Upper lobe of left lung (tissue), 6 donors: Measurements from ENCODE around the gene POMC. TPM values are rescaled to one million over a fixed set of nuclear protein-coding genes. Genes with fewer than 3 reads are reported as not detected.

Experiments used
- ATAC-seq, 2 donors: fragments of 200-7000 bp; cut with Tn5 transposase; one replicate each; pipeline ENCODE4 v1.9.1; 2022; ENCODE audit warnings: mild to moderate bottlenecking in 2 of 2, moderate library complexity in 2 of 2; ENCODE audit not compliant: low FRiP score in 2 of 2
- DNase-seq, 2 donors: peaks; one replicate each; pipeline ENCODE4 v3.0.0-alpha.2; 2019 to 2020
- H3K27ac ChIP-seq, 4 donors: fragments of 200-600 bp; sonication (generic); one replicate each; pipeline ENCODE4 v1.5.1; 2016 to 2019
- H3K27me3 ChIP-seq, 4 donors: fragments of 200-600 bp; sonication (generic); one replicate each; pipeline ENCODE4 v1.5.1; 2017 to 2019
- H3K36me3 ChIP-seq, 4 donors: fragments of 200-600 bp; sonication (generic); one replicate each; pipeline ENCODE4 v1.5.1; 2016 to 2019
- H3K4me1 ChIP-seq, 4 donors: fragments of 200-600 bp; sonication (generic); one replicate each; pipeline ENCODE4 v1.5.1; 2018 to 2019
- H3K4me3 ChIP-seq, 4 donors: fragments of 200-600 bp; sonication (generic); one replicate each; pipeline ENCODE4 v1.5.1; 2017 to 2019; ENCODE audit warnings: mild to moderate bottlenecking in 2 of 4, moderate library complexity in 1 of 4
- H3K9me3 ChIP-seq, 4 donors: fragments of 200-600 bp; sonication (generic); one replicate each; pipeline ENCODE4 v1.5.1; 2018 to 2019
- CTCF ChIP-seq, 6 experiments: fragments of 450-650 bp in 4 of 6; fragments of 200-600 bp in 2 of 6; sonication (generic) in 2 of 6; IDR thresholded peaks; one replicate each; pipeline ENCODE4 v1.5.1; 2016 to 2019; ENCODE audit warnings: antibody characterized with exemption in 6 of 6
- EP300 ChIP-seq, 4 donors: sonication (generic); formaldehyde crosslinking; IDR thresholded peaks; one replicate each; pipeline ENCODE4 v1.5.1; 2017; ENCODE audit warnings: antibody characterized with exemption in 4 of 4, control low read depth in 2 of 4
- POLR2A ChIP-seq, 4 donors: fragments of 450-650 bp; IDR thresholded peaks; one replicate each; pipeline ENCODE4 v1.5.1; 2016 to 2017; ENCODE audit warnings: antibody characterized with exemption in 4 of 4, mild to moderate bottlenecking in 2 of 4
- POLR2AphosphoS5 ChIP-seq, 2 donors: sonication (generic); formaldehyde crosslinking; IDR thresholded peaks; one replicate each; pipeline ENCODE4 v1.5.1; 2017; ENCODE audit warnings: antibody characterized with exemption in 2 of 2
- WGBS, 2 donors: methylation state at CpG; one replicate each; pipeline ENCODE4 v1.1.5; 2017 to 2018; 5-methylcytosine and 5-hydroxymethylcytosine counted together
- total RNA-seq, 6 donors: library from RNA; depleted of rRNA in 4 of 6; stranded (reverse); fragments of >200 nt in 4 of 6; gene quantifications; one replicate each; pipeline versions ENCODE4 v1.1.0 to v1.2.1, GENCODE V29; 2016 to 2021
- donor health status: DM: no; HTN: no; CAD: no; lungs with moderate emphysema.
- donor health status: DM: no; HTN: yes; CAD: no; lungs with severe emphysema.

POMC gene
- total RNA-seq, 6 donors from 2014 or later: 2.4 to 11.5 (median 5.6) TPM

DNA sequence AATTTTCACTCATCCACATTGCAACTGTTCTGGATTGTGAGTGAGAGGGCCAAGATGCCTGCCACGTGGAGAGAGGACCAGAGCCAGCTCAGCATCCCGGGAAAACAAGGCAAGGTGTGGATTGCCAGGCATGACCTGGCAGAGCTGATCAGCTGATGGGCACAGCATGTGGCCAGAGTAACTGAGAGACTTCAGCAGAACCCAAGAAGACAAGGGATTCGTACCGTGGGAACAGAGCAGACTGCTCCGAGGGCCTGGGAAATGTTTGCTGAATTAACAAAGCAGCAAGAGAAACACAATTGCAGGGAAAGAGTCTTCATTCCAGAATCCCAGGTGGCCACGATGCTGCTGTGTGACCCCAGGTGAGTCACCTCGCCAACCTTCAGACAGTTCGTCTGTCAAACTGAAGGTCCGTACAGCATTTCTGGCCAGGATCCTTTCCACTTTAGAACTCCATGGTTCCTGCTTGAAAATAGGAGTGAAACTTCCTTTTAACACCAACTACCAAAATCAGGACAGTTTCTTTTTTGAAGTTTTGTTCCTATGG lies 26.3 kb upstream of the POMC start:
- Histone ChIP-seq H3K36me3 (no peaks in the 10 kb centered on the region), H3K27me3 (no peaks in the 10 kb centered on the region), H3K4me1 (peaks cover 0 to 4% (median 0%) of the 10 kb centered on the region in 4 donors), H3K27ac (no peak overlapping the region), H3K9me3 (no peaks in the 10 kb centered on the region), H3K4me3 (no peak overlapping the region)
- DNase-seq (no peak), ATAC-seq (no peak)
- no peak for TF ChIP-seq POLR2A (IDR thresholded peaks at IDR 0.05)
- TF ChIP-seq POLR2AphosphoS5 (IDR thresholded peaks at IDR 0.05): no peak
- no peak for TF ChIP-seq EP300 (IDR thresholded peaks at IDR 0.05)
- no peak for TF ChIP-seq CTCF (IDR thresholded peaks at IDR 0.05)
- WGBS, 2 donors: 87 to 89% methylated on average over 9 of the region's 9 CpGs

- Histone ChIP-seq H3K4me3 (no peak overlapping the region), H3K36me3 (no peaks in the 10 kb centered on the region), H3K27ac (no peak overlapping the region), H3K4me1 (no peaks in the 10 kb centered on the region), H3K27me3 (no peaks in the 10 kb centered on the region), H3K9me3 (no peaks in the 10 kb centered on the region)
- DNase-seq (no peak), ATAC-seq (no peak)
- TF ChIP-seq POLR2AphosphoS5 (IDR thresholded peaks at IDR 0.05): no peak
- TF ChIP-seq POLR2A (IDR thresholded peaks at IDR 0.05): no peak
- TF ChIP-seq CTCF (IDR thresholded peaks at IDR 0.05): no peak
- TF ChIP-seq EP300 (IDR thresholded peaks at IDR 0.05): no peak
- WGBS, 2 donors: 87 to 93% methylated on average over 5 of the region's 5 CpGs
Measured at GRCh38 chr2:25190536-25190935, 22.2 kb upstream of the POMC start.

DNA sequence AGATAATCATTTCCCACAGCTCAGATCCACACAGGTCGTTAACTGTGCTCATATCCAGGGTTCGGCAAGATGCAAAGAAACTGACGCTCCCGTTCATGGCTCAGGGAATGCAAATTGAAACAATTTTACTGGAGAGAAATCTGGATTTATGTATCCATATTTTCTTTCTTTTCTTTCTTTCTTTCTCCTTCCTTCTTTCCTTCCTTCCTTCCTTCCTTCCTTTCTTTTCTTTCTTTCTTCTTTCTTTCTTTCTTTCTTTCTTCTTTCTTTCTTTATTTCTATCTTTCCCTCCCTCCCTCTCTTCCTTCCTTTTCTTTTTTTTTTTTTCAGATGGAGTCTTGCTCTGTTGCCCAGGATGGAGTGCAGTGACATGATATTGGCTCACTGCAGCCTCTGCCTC lies 20.0 kb upstream of the POMC start:
- Histone ChIP-seq H3K9me3 (no peaks in the 10 kb centered on the region), H3K27ac (no peak overlapping the region), H3K36me3 (no peaks in the 10 kb centered on the region), H3K4me3 (no peak overlapping the region), H3K4me1 (no peaks in the 10 kb centered on the region), H3K27me3 (no peaks in the 10 kb centered on the region)
- no peak for TF ChIP-seq CTCF (IDR thresholded peaks at IDR 0.05)
- TF ChIP-seq EP300 (IDR thresholded peaks at IDR 0.05): no peak
- no peak for TF ChIP-seq POLR2A (IDR thresholded peaks at IDR 0.05)
- TF ChIP-seq POLR2AphosphoS5 (IDR thresholded peaks at IDR 0.05): no peak
- DNase-seq (no peak), ATAC-seq (no peak)
- WGBS, 2 donors: 80 to 91% methylated on average over 4 of the region's 4 CpGs

GRCh38 chr2:25187729-25188350 lies 19.5 kb upstream of the POMC start:
- ATAC-seq (no peak), DNase-seq (no peak)
- H3K27me3 ChIP-seq: no peaks in the 10 kb centered on the region
- TF ChIP-seq POLR2AphosphoS5 (IDR thresholded peaks at IDR 0.05) (no peak), EP300 (IDR thresholded peaks at IDR 0.05) (no peak), POLR2A (IDR thresholded peaks at IDR 0.05) (no peak), CTCF (IDR thresholded peaks at IDR 0.05) (no peak)
- H3K4me3 ChIP-seq: no peak overlapping the region
- no peak overlapping the region for H3K27ac ChIP-seq
- 65 to 74% methylated on average over 11 of the region's 11 CpGs for WGBS, 2 donors
- H3K36me3 ChIP-seq: no peaks in the 10 kb centered on the region
- H3K4me1 ChIP-seq: no peaks in the 10 kb centered on the region
- H3K9me3 ChIP-seq: no peaks in the 10 kb centered on the region

GRCh38 chr2:25184254-25184653 lies 15.9 kb upstream of the POMC start:
- H3K9me3 ChIP-seq: peaks cover 0 to 6% (median 0%) of the 10 kb centered on the region in 4 donors
- H3K4me1 ChIP-seq: no peaks in the 10 kb centered on the region
- WGBS, 2 donors: 57 to 62% methylated on average over 5 of the region's 5 CpGs
- DNase-seq (no peak), ATAC-seq (peak in 1 of 2 donors; percentile 16)
- no peak overlapping the region for H3K4me3 ChIP-seq
- no peaks in the 10 kb centered on the region for H3K27me3 ChIP-seq
- no peaks in the 10 kb centered on the region for H3K36me3 ChIP-seq
- TF ChIP-seq POLR2A (IDR thresholded peaks at IDR 0.05) (no peak), EP300 (IDR thresholded peaks at IDR 0.05) (no peak), CTCF (IDR thresholded peaks at IDR 0.05) (no peak), POLR2AphosphoS5 (IDR thresholded peaks at IDR 0.05) (no peak)
- no peak overlapping the region for H3K27ac ChIP-seq
